NCI-H510A treated with DMSO at 0.1 percent for 48 hours (cell line): ENCODE data around the gene LYSMD1.

ENCODE experiments used
- DNase-seq: peaks from one replicate; lab custom pipeline; 2025; lab: John Stamatoyannopoulos, UW

The LYSMD1 gene

GRCh38 chr1:151175041-151175741, 9.5 kb upstream of the LYSMD1 start:
- no peak for DNase-seq

DNA sequence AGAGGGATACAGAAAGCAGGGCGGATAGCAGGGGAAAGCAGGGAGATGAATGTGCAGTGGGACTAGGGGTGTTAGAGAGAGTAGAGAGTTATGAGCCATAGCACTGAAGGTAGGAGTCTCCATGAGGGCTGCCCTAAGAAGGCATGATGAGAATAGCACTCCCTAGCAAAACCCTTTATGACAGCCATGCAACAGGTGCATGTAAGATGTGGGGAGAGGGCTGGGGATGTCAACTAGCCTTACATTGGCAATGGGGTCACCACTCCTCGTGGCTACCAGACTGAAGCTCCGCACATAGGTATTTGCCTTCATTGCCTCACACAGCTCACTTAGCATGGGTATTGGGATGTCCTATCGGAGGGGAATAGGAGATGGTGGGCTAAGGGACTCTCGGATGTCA, 5.5 kb upstream of the LYSMD1 start:
- DNase-seq, result no peak

DNA sequence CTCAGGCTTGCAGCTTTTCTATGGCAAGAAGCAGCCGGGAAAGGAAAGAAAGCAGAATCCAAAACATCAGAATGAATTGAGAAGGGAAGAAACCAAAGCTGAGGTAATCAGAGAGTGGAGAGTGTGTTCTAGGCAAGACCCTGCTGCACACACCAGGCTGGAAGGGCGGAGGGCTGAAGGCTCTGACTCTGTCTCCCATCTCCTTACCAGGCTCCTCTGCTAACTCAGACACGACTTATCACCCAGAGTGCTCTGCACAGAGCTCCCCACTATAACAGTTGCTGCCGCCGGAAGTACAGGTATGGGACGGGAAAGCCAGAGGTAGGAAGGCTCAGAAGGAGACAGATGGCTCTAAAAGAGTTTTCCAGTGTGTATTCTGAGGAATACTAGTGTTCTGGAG, 1.4 kb upstream of the LYSMD1 start:
- no peak for DNase-seq

DNA sequence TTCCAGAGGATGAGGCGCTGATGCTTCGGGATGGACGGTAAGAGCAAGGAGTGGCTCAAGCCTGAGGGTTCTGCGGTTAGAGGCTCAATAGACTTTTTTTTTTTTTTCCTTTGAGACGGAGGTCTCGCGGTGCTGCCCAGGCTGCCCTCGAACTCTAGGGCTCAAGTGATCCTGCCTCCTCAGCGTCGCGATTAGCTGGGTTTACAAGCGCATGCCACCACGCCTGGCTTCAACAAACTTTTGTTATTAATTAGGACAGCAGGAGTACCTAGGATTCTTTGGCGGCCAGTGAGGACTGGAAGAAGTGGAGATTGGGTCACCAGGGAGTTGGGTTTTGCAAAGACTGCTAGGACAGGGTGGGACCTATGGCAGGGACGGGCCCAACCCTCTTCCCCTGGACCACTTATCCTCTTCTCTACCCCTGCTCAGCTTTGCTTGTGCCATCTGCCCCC, 829 bp upstream of the LYSMD1 start:
- DNase-seq, result peak; percentile 26

DNA sequence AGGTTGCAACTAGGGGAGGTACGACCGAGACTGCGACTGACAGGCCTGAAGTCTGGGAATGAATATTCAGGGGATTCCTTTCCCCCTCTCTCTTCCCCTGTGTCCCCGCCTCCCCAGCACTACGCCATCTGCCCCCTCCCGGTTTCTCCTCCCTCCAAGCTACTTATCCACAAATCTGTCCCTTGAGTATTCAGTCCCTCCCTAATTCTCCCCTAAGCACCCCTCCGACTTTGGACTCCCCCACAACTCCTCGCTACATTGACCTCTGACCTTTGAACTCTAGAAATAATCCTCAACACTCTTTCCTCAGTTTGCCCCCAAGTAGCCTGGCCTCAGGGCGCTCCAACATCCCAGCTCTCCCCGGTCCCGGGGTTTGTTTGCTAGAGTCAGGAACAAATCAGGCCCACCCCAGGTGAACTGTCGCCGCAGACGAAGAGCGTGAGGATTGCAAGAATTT, 393 bp downstream of the LYSMD1 start:
- peak; percentile 36 for DNase-seq

GRCh38 chr1:151164732-151165280, 896 bp downstream of the LYSMD1 start:
- DNase-seq, result no peak

GRCh38 chr1:151159373-151159772, 6.3 kb downstream of the LYSMD1 start:
- no peak for DNase-seq

DNA sequence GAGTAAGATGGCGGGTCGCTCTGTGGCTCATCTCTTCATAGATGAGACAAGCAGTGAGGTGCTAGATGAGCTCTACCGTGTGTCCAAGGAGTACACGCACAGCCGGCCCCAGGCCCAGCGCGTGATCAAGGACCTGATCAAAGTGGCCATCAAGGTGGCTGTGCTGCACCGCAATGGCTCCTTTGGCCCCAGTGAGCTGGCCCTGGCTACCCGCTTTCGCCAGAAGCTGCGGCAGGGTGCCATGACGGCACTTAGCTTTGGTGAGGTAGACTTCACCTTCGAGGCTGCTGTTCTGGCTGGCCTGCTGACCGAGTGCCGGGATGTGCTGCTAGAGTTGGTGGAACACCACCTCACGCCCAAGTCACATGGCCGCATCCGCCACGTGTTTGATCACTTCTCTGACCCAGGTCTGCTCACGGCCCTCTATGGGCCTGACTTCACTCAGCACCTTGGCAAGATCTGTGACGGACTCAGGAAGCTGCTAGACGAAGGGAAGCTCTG, 6.9 kb downstream of the LYSMD1 start:
- no peak for DNase-seq

DNA sequence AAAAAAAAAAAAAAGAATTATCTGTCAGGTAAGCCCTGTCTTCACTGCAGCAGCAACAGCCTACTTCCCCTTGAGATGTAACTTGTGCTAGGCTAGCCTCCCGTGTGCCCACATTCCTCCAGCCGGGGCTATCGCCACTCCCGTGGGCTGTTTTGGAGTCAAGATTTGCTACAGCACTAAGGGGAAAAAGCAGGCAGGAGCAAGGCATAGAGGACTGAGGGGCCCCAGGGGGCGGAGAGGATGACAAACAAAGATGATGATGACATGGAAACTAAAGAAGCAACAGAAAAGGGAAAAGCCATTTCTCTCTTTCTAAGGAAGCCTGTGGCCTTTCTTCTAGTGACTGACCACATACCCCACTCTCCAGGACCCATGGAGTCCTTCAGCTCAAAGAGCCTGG, 7.4 kb downstream of the LYSMD1 start:
- DNase-seq, result no peak

GRCh38 chr1:151157067-151157531, 8.6 kb downstream of the LYSMD1 start:
- DNase-seq, result no peak

- DNase-seq, result peak; percentile 41
Measured at GRCh38 chr1:151156515-151156819, 9.2 kb downstream of the LYSMD1 start, which contains the start of gene TNFAIP8L2. Gene TNFAIP8L2 (plus strand): TSS chr1:151156649. CDS start chr1:151158698, 2,049 bp downstream.

GRCh38 chr1:151147665-151148064, 18.0 kb downstream of the LYSMD1 start:
- no peak for DNase-seq

DNA sequence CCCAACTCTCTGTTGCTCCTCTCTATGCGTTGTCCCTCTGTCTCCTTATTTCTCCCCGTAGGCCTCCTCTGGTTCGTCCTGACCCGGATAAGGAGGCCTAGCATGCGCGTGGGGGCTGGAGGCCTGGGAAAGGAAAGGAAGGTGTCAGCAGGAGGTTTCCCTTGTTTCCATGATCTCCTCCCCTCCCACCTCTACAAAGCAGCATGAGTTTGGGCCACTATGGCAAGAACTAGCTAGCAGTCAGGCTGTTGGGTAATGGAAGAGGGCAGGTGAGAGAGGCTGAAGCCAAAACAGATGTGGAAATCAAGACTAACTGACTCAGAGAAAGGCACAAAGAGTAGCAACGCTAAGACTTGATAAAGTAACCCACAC, 18.6 kb downstream of the LYSMD1 start:
- no peak for DNase-seq

DNA sequence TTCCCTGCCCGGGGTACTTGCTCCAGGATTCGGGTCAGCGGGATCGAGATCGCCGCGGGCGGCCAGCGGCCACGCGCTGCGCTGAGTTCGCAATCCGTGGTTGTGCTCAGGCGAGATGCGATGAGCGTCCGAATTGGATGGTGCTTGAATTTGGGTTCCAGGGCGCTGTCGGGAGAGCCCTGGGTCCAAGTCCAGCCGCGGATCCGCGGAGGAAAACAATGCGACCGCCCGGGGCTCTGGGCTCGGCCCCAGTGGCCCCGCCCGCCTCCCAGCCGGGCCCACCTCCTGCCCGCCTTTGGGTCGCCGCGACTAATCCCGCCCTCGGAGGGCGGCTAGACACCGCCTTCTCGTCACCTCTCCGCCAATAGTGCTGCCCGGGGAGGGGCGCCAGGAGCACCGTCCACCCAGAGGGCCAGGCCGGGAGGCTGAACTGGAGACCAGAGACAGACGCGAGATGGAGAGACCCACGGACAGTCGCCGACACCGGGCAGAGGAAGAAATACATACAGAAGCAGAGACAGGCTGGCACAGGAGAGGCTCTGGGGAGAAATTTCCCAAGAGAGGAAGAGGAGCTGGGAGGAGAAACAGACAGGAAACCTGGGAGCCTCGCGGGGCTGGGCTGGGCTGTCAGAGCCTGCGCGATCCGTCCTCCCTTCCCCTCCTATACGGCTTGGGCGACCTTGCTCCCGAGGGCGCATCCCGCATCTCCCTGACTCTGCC, 19.1 kb downstream of the LYSMD1 start, which contains the start of gene SEMA6C:
TSS of gene SEMA6C (minus strand) at position 220 of the 720 bp plus-strand sequence. CDS start 4,010 bp downstream, outside the sequence.
- peak; percentile 88 for DNase-seq

DNA sequence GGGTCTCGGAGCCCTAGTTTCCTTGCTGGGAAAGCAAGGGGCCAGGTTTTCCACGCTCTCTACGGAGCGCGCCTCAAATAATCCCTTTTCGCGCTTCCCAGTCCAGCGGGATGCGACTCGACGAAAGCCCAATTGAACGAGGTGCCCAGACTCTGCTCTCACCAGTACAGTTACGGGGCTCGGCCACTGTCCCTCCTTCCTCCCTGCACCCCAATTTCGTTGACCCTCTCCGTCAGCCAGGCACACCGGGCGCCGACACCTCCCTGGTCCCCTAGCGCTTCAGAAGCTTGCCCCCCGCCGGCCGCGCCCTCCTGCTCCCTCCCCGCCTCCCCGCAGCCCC, 19.7 kb downstream of the LYSMD1 start:
- no peak for DNase-seq

DNA sequence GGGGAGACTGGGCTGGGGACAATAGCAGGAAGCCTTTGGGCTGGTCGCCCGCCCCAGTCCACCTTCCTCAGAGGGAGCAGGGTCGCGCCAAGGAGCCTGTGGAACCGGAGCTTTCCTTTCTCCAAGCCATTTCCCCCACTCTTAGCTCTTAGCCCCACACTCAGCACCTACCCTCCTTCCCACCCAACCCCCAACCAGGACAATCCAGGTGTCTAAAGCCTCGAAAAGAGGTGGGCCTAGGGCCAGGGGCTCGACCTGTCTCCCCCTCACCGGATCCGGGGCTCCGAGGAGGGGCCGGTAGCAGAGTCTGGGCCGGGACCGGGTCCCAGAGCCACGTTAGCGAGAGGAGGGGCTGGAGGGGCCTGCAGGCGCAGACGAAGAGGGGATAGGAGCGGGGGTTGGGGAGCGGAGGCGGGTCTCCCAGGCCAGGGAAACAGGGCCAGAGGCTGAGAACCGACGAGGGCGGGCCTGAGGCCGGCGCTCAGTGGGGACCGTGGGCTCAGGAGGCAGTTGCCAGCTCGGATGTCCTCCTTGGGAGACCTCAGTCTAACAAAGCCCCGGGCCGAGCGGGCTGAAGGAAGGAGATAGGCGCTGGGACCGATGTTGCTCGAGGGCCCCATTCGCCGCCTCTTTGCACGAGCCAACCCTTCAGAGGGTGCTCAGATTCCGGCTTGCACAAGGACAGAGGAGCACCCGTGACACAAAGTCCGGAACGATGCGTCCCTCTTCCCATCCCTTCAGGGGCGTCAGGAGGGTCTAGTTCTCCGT, 20.2 kb downstream of the LYSMD1 start:
- no peak for DNase-seq

- DNase-seq, result no peak
Measured at GRCh38 chr1:151144474-151145303, 21.0 kb downstream of the LYSMD1 start.

- DNase-seq, result no peak
Measured at GRCh38 chr1:151143986-151144385, 21.7 kb downstream of the LYSMD1 start.

GRCh38 chr1:151143057-151143435, 22.7 kb downstream of the LYSMD1 start:
- DNase-seq, result no peak

GRCh38 chr1:151142411-151143056, 23.2 kb downstream of the LYSMD1 start:
- no peak for DNase-seq

DNA sequence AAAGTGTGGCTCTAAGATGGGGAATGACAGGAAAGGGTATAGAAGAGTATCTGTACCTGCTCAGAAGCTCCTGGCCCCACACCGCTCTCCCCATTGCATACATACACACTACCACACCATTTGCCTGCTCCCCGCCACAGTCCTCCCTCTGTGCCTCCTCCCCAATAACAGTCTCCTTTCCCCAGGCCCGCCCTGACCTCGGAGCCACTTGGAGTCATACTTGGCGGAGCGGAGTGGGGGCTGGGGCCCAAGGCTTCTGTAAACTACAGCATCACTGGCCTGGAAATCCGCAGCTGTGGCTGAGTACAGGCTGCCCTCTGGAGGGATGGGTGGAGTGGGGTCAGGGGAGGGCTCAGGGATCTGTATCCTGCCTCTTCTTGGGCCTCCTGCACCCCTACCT, 27.9 kb downstream of the LYSMD1 start:
- DNase-seq, result no peak
